Measurements from ENCODE around the gene TSHZ2.

TSHZ2 gene

GRCh38 chr20:53316206-53316937, 344.2 kb downstream of the TSHZ2 start:
- DNase-seq (ENCODE audit: extremely low spot score), result no peak
- ChIA-PET POLR2A (no interaction called here), CTCF (no interaction called here)
- TF ChIP-seq NFRKB (IDR thresholded peaks at IDR 0.05), result no peak
- no peak for TF ChIP-seq FOXM1 (IDR thresholded peaks at IDR 0.05; ENCODE audit: borderline replicate concordance)
- no peak for TF ChIP-seq FOXK2 (IDR thresholded peaks at IDR 0.05)
- TF ChIP-seq SP1 (IDR thresholded peaks at IDR 0.05), result no peak
- no peak for TF ChIP-seq CTBP1 (IDR thresholded peaks at IDR 0.05; ENCODE audit: borderline replicate concordance)
- no peak for TF ChIP-seq HDGF (IDR thresholded peaks at IDR 0.05; ENCODE audit: borderline replicate concordance)
- TF ChIP-seq ZNF384 (IDR thresholded peaks at IDR 0.05), result no peak
- no peak for TF ChIP-seq ELF4 (IDR thresholded peaks at IDR 0.05)
- no peak for TF ChIP-seq BHLHE40 (IDR thresholded peaks at IDR 0.05; ENCODE audit: borderline replicate concordance)
- TF ChIP-seq ARNT (IDR thresholded peaks at IDR 0.05), result no peak

GRCh38 chr20:53319200-53319599, 347.0 kb downstream of the TSHZ2 start:
- DNase-seq (ENCODE audit: extremely low spot score), result no peak
- TF ChIP-seq BHLHE40 (IDR thresholded peaks at IDR 0.05; ENCODE audit: borderline replicate concordance), result no peak
- TF ChIP-seq ARNT (IDR thresholded peaks at IDR 0.05), result no peak
- TF ChIP-seq PKNOX1 (IDR thresholded peaks at IDR 0.05), result no peak
- no peak for TF ChIP-seq HDGF (IDR thresholded peaks at IDR 0.05; ENCODE audit: borderline replicate concordance)
- no peak for TF ChIP-seq LEF1 (IDR thresholded peaks at IDR 0.05; ENCODE audit: borderline replicate concordance)
- no peak for TF ChIP-seq ZNF384 (IDR thresholded peaks at IDR 0.05)
- TF ChIP-seq SP1 (IDR thresholded peaks at IDR 0.05), result no peak
- no peak for TF ChIP-seq NFRKB (IDR thresholded peaks at IDR 0.05)
- TF ChIP-seq TARDBP (IDR thresholded peaks at IDR 0.05), result no peak
- no peak for TF ChIP-seq FOXM1 (IDR thresholded peaks at IDR 0.05; ENCODE audit: borderline replicate concordance)
- TF ChIP-seq L3MBTL2 (conservative IDR thresholded peaks at IDR 0.05), result no peak
- TF ChIP-seq FOXK2 (IDR thresholded peaks at IDR 0.05), result no peak
- no peak for TF ChIP-seq FOXA1 (IDR thresholded peaks at IDR 0.05)
- TF ChIP-seq SUZ12 (IDR thresholded peaks at IDR 0.05), result no peak
- no peak for TF ChIP-seq ELF4 (IDR thresholded peaks at IDR 0.05)
- no peak for TF ChIP-seq CTBP1 (IDR thresholded peaks at IDR 0.05; ENCODE audit: borderline replicate concordance)
- POLR2A ChIA-PET, result no interaction called here
- CTCF ChIA-PET, result no interaction called here

- ChIA-PET CTCF (no interaction called here), POLR2A (no interaction called here)
- TF ChIP-seq TARDBP (IDR thresholded peaks at IDR 0.05) (no peak), FOXM1 (IDR thresholded peaks at IDR 0.05; ENCODE audit: borderline replicate concordance) (no peak), NFRKB (IDR thresholded peaks at IDR 0.05) (no peak), SP1 (IDR thresholded peaks at IDR 0.05) (no peak), PKNOX1 (IDR thresholded peaks at IDR 0.05) (no peak)
- no peak for DNase-seq (ENCODE audit: extremely low spot score)
Observed at GRCh38 chr20:53319716-53320115, 347.6 kb downstream of the TSHZ2 start.

GRCh38 chr20:53320701-53321100, 348.5 kb downstream of the TSHZ2 start:
- TF ChIP-seq TARDBP (IDR thresholded peaks at IDR 0.05) (no peak), SUZ12 (IDR thresholded peaks at IDR 0.05) (no peak), CTBP1 (IDR thresholded peaks at IDR 0.05; ENCODE audit: borderline replicate concordance) (no peak), LEF1 (IDR thresholded peaks at IDR 0.05; ENCODE audit: borderline replicate concordance) (no peak), PKNOX1 (IDR thresholded peaks at IDR 0.05) (no peak), FOXA1 (IDR thresholded peaks at IDR 0.05) (no peak), ZNF384 (IDR thresholded peaks at IDR 0.05) (no peak), ELF4 (IDR thresholded peaks at IDR 0.05) (no peak), ARNT (IDR thresholded peaks at IDR 0.05) (no peak), SP1 (IDR thresholded peaks at IDR 0.05) (no peak), HDGF (IDR thresholded peaks at IDR 0.05; ENCODE audit: borderline replicate concordance) (no peak), FOXM1 (IDR thresholded peaks at IDR 0.05; ENCODE audit: borderline replicate concordance) (no peak), FOXK2 (IDR thresholded peaks at IDR 0.05) (no peak), BHLHE40 (IDR thresholded peaks at IDR 0.05; ENCODE audit: borderline replicate concordance) (no peak), L3MBTL2 (conservative IDR thresholded peaks at IDR 0.05) (no peak), NFRKB (IDR thresholded peaks at IDR 0.05) (no peak)
- ChIA-PET CTCF (no interaction called here), POLR2A (no interaction called here)
- no peak for DNase-seq (ENCODE audit: extremely low spot score)

GRCh38 chr20:53321596-53321995, 349.4 kb downstream of the TSHZ2 start:
- ChIA-PET POLR2A (no interaction called here), CTCF (no interaction called here)
- DNase-seq (ENCODE audit: extremely low spot score), result no peak
- TF ChIP-seq SUZ12 (IDR thresholded peaks at IDR 0.05) (no peak), ZNF384 (IDR thresholded peaks at IDR 0.05) (no peak), TARDBP (IDR thresholded peaks at IDR 0.05) (no peak), FOXM1 (IDR thresholded peaks at IDR 0.05; ENCODE audit: borderline replicate concordance) (no peak), L3MBTL2 (conservative IDR thresholded peaks at IDR 0.05) (no peak), ELF4 (IDR thresholded peaks at IDR 0.05) (no peak), FOXA1 (IDR thresholded peaks at IDR 0.05) (no peak), CTBP1 (IDR thresholded peaks at IDR 0.05; ENCODE audit: borderline replicate concordance) (no peak), ARNT (IDR thresholded peaks at IDR 0.05) (no peak), HDGF (IDR thresholded peaks at IDR 0.05; ENCODE audit: borderline replicate concordance) (no peak), BHLHE40 (IDR thresholded peaks at IDR 0.05; ENCODE audit: borderline replicate concordance) (no peak), NFRKB (IDR thresholded peaks at IDR 0.05) (no peak), FOXK2 (IDR thresholded peaks at IDR 0.05) (no peak), PKNOX1 (IDR thresholded peaks at IDR 0.05) (no peak), LEF1 (IDR thresholded peaks at IDR 0.05; ENCODE audit: borderline replicate concordance) (no peak), SP1 (IDR thresholded peaks at IDR 0.05) (no peak)

Measured in HEK293T (cell line).